GM18498 (cell line): ENCODE measurements around the gene PKP2.
"Not testable (repeated sequence)": the region's sequence is repeated elsewhere in the genome, so short reads cannot be mapped to it uniquely, and the experiment has no call there.

Experiments used
- ATAC-seq: cut with Tn5 transposase; IDR thresholded peaks from one replicate; pipeline ENCODE4 v1.9.1; 2021; ENCODE audit warnings: mild to moderate bottlenecking, moderate library complexity; ENCODE audit not compliant: unreplicated experiment

Gene PKP2

DNA sequence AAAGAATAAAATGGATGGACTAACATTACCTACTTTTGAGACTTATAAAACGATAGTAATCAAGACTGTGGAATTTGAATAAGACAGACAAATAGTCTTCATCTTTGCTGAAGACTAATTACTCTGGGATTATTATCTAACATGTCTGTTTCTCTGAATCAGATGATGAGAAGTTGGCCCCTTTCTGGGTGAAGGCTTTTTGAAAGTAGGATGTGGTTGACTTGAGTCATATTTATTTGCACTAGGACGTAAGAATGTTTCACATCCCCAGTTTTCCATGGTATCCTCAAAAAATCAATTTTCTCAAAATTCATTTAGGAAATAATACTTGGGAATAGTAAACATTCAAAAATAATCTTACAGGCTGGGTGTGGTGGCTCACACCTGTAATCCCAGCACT lies 31.8 kb downstream of the PKP2 start:
- ATAC-seq = no peak

DNA sequence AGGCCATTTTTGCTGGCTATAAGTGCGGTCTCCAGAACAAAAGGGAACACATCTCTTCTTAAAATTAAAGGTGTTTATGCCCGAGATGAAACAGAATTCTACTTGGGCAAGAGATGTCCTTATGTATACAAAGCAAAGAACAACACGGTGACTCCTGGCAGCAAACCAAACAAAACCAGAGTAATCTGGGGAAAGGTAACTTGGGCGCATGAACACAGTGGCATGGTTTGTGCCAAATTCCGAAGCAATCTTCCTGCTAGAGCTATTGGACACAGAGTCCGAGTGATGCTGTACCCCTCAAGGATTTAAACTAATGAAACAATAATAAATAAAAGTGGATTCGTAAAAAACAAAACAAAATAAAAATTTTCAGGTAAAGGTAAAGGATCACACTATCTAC lies 33.4 kb downstream of the PKP2 start:
- no peak for ATAC-seq

DNA sequence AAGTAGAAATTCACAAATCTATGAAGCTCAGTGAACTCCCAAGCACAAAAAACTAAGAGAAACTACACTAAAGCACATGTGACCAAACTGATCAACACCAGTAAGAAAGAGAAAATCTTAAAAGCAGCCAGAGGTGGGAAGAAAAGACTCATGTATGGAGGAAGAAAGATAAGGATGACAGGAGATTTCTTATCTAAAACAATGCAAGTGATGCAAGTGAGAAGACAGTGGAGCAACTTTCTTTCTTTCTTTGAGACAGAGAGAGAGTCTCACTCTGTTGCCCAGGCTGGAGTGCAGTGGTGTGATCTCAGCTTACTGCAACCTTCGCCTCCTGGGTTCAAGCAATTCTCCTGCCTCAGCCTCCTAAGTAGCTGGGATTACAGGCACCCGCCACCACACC lies 34.9 kb downstream of the PKP2 start:
- ATAC-seq = not testable (repeated sequence)

DNA sequence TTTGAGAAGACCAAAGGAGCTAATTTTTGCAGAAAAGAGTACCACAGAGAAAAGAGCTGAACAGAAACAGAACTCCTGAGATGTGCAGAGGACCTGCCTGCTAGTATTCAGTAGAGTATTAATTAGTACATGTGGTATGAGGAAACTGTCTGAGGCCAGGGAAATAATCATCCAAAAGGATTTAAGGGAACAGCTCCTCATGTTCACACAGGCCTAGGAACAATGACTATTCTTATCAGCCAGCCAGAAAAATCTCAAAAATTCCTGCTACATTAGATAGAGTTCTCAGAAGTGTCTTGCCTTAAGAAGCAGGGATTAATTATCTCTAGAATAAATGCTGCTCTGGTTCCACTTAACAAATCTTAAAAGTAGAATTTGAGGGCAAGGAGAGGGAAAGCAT lies 36.4 kb downstream of the PKP2 start:
- no peak for ATAC-seq

DNA sequence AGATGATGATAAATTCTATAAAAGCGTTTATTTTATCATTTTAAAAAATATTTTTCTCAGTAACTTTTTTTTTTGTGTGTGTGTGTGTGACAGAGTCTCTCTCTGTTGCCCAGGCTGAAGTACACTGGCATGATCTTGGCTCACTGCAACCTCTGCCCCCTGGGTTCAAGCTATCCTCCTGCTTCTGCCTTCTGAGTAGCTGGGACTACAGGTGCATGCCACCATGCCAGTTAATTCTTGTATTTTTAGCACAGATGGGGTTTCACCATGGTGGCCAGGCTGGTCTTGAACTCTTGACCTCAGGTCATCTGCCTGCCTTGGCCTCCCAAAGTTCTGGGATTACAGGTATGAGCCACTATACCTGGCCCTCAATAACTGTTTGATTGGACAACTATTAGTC lies 37.2 kb downstream of the PKP2 start:
- no peak for ATAC-seq

DNA sequence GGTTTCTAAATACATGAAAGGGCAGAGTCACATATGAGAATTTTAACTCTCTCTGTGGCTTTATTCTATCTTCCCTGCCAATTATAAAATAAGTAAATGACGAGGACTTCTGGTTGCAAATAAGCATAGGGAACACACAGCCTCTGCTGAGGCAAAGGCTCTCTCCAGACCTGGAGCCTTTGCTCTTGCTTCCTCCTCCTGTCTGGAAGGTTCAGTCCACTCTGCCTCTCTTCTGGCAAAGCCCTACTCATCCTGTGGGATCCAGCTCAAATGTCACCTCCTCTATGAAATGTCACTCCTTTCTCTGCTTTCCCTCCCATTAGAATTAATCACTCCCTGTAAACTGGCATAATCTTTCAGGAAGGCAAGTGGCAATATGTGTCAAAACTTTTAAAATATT lies 41.9 kb downstream of the PKP2 start:
- no peak for ATAC-seq

DNA sequence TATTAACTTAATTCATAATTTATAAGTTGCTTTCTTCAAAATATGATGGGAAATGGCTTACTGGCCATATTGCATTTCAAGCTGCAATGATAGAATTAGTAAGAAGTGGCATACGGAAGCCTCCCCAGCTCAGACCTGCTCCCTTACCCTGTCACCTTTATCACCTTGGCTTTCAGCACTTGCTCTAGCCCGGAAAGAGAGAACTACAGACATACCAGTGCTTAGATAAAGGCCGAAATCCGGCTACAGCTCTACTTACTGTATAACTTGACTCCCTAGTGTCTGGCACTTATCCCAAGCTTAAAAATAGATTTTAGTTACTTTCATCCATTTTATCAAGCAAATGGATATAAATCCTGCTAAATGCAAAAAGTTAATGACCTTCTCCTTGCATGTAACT lies 42.5 kb downstream of the PKP2 start:
- no peak for ATAC-seq

DNA sequence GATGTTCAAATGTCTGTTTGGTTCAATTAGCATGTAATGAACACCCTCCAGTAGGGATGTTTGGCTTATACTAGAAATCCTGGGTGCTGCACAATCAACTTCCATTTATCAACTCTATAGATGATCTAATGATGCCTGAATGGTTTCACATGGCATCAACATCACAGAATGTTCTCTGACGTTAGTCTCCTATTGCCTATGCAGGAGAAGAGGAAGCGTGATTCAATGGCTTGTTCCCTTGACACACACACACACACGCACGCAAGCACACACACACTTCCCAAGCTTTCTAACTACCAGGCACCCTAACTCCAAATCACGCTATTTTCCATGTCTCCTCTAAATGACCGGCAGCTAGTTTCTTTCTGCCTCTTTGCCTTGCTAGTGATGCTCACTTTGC lies 49.3 kb downstream of the PKP2 start:
- ATAC-seq = no peak

DNA sequence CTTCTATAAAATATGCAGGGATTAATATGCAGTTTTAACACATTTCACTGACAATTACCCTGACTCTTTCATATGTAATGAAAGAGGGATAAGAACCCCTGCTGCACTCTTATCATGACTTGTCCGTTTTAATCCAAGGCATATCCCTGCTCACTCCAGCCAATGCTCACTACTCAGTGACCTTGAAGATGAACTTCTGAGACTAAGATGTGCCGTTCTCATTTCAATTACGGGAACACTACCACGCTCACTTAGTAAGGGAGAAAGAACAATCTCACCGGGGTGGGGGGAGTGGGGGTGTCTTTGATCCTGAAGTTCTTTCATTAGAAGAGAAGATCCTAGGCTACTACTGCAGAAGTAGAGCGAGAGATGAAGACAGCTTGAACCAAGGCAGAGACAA lies 50.5 kb downstream of the PKP2 start:
- ATAC-seq = no peak

DNA sequence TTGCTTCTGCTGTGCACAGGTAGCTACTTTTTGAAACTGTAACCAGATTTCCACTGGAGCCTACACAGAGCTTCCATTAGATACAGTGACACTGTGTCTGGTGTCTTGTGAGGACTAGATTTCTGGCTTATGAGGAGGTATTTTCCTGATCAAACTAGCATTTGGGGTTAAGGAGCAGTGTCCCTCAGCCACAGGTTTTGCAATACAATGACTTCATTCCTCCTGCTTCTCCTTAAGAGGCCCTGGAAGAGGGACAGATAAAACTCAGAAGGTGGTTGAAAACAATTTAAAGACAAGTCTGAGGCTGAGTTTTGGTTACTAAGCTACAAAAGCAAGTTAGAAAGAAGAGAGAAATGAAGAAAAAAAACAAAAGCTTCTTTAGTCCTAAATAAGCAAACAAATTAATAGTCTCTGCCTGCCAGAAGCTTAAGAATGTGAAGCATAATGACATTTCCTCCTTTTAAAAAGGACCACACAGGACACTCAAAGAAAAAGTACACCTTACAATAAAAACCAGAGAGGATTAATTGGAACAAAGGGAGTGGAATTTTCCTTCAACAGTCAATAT lies 53.0 kb downstream of the PKP2 start:
- no peak for ATAC-seq

DNA sequence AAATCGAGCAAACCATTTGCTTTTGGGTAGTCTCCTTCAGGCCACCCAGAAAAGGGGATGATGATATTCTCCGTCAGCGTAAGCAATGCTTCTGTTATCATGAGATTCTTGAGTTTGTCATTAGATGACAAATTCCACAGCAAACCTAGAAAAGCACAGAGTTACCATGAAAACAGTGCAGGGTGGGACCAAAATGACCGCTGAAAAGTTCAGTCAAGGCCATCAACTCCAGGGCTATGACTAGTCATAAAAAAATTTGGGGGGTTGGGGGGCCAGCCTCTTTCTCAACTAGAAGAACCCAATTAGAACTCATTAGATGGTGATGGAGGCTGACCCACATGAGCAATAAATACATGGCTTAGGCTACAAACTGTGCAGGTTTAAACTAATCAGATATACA lies 55.5 kb downstream of the PKP2 start:
- ATAC-seq = no peak

DNA sequence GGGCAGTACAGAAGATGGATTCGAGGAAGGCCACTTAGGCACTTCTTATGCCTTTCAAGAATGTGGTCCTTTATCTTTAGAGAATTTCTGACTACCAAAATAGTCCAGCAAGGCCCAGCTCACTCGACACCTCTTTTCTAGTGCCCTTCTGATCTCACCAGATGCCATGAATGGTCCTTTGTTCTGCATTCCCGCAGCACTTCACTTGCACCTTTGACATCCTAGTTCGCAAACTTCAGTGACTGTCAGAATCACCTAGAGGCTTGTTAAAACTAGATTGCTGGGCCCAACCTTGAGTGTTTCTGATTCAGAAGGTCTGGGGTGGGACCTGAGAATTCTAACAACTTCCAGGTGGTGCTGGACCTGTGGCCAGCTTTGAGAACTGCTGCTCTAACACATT lies 56.7 kb downstream of the PKP2 start:
- ATAC-seq = no peak

DNA sequence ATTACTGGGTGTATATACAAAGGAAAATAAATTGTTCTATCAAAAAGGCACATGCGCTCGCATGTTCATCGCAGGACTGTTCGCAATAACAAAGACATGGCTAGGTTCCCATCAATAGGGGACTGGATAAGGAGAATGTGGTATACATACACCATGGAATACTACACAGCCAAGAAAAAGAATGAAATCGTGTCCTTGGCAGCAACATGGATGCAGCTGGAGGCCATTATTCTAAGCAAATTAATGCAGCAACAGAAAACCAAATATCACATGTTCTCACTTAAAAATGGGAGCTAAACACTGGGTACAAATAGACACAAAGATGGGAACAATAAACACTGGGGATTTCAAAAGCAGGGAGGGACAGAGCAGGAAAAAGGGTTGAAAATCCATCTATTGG lies 58.6 kb downstream of the PKP2 start:
- no peak for ATAC-seq

DNA sequence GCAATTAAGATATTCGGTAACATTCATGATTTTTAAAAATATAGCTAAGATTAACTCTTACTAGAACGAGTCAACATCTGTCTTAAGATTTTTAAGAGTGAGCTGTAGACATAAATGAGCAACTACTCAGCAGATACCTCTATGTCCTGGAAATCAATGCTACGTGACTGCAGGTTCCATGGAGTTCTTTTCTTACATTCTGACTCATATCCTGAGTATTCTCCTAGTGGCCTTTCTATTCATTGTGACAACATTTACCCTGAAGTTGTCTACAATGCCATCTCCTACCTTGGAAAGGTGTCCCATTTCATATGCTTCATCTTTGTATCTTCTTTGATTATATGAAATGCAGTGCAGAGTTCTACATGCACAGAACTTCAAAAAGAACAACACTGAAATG lies 59.9 kb downstream of the PKP2 start:
- no peak for ATAC-seq

DNA sequence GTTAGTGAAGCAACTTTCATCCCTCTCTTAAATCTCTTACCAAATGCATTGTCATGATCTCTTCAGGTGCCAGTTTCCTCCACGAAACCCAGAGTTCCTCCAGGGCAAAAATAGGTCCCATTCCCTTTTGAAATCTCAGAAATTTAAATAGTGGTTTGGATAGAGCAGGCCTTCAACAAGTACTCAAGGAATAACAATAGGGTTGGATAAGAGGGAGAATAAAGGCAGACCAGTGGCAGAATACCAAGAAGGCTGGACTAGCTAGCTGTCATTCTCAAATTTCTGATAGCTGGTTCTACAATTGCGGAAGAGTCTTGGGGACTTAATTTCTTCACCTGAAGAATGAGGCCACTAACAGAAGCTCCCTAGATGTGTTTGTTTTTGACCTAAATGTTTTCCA lies 62.5 kb downstream of the PKP2 start:
- ATAC-seq = no peak

DNA sequence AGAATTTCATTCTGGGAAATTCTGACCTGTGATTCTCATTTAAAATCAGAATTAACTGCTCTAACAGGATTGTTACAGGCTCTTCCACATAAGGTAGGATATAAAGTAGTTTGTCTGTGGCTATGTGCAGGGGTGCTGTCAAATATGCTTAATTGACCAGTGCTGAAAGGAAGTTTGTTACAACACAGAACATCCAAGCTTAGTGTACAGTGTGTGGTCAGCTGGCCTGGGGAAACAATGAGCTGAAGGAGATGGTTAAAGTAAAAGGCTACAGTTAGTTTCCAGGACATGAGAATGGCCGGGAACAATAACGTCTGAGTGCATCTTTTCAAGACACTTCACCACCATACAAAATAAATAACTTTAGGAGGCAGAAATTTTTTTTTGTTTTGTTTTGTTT lies 68.0 kb downstream of the PKP2 start:
- ATAC-seq = no peak

DNA sequence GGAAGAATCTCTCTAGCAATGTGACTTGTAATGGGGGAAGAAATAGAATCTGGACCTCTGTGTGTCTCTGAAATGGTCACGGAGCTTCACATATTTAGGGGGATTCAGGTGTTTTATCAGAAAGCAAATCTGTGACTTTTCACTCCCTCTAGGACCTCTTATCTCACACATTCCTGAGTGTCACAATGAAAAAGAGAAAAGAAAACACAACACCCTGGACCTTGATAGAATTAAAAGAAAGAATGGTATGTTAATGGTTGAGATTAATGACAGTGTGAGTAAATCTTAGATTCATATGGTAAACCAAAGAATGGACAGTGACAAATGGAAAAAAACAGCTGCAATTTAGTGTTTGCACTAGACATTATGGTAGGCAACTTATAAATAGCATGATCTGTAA lies 68.5 kb downstream of the PKP2 start:
- ATAC-seq = no peak

DNA sequence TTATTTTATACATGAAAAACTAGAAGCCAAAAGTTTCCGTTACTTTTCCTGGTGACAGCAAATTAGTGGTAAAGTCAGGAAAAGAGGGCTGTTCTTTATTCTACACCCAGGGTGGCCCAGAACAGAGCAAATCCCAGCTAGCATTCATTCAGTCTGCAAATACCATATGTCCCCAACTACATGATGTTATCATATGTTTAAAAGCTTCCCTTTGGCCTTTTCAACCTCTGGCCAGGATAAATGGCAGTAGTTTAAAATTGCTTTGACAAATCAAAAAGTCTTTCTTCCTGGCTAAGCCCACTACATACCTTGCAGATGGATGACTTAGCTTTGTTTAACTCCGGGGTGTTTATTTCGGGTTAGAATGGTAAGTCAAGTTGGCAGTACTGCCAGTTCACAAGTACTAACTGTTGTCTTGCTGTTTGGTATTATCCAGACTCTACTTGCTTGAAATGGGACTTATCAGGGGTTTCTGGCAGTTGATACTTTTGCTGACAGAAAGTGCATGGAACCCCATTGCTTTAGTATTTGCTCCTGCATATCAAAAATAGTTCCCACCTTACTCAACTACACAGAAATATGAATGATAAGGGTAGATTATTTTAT lies 69.7 kb downstream of the PKP2 start:
- no peak for ATAC-seq

DNA sequence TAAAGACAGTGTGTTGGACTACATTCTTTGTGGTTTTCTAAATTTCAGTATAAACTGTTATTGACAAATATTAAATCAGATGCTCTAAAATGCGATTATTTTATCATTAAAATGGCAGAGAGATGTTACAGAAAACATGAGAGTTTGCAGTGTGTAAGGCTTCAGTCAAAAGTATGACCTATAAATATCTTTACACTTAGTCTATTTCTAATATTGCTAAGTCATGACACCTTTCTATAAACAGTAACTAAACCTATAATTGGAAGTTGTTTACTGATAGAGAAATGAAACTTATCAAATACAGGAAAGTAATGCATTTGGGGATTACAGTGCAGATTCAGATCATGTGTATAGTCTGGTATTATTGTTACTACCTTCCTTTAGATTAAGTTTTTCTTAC lies 72.0 kb downstream of the PKP2 start:
- ATAC-seq = no peak

DNA sequence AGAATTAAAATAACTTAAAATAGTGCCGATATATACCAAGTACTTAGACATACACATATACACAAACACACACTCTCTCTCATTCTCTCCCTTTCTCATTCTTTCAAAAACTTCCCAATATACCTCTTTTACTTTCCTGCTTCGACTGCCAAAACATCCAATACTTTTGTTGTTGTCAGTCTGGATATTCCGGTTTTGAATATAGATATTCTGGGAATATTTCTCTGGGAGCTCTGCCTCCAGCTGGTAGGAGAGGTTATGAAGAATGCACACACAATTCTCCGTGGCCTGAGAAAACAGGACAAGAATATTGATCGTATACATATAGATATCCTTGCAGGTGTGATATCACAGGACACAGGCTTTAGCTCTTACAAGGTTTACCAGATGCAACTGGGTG lies 74.2 kb downstream of the PKP2 start:
- ATAC-seq = no peak

DNA sequence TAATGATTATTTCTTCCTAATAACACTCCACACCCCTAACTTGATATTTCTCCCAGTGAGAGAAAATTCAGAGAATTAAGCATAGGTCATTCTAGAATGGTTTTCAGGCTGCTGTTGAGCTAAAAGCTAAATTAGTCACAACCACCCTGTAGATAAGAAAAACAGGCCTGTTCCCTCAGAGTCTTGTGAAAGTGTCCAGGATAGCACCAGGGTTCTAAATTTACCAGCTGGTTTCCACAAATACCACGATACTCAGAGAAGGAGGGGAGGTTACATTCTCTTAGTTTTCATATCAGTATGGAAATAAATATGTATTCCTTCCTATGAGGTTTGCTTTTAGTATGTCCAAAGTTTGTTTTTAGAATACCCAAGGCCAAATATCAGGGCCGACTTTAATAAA lies 74.9 kb downstream of the PKP2 start:
- no peak for ATAC-seq

DNA sequence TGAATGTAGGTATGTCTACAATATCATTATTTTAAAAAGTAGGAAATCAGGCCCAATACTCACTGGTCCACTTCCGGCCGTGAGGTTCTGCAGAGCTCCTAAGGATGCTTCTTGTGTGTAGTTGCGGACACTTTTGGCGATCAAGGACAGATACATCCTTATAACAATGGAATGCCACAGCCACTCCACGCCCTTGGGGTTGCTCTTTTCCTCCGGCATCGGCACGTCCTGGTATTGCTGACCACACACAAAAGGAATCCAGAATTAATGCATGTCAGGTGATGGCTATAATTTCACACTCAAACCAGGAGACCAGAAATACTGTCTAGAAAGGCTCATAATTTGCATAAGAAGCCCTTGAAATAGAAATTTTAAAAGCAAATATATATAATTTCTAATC lies 75.3 kb downstream of the PKP2 start:
- no peak for ATAC-seq

DNA sequence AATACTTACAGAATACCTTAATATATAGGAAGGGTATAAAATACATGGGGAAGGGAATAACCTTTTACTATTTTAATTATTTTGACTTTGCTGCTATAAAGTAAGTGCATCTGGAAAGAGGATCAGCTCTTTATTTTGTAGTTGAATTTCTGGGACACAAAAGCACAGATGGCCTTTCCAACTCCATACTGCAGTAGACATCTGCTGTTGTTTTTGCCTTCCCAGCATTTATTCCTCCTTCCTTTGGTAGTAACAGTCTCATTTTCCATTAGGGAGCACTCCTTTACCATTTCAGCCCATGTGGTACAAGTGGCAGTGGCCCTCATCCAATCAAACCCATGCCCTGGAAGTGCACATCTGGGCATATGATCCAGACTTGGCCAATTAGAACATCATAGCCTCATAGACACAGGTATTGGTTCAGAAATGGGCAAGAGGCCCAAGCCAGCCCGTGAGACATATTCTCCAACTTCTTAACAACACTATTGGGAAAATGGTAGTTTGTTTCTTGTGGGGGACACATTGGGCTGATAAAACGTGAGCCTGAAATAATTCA lies 76.1 kb downstream of the PKP2 start:
- no peak for ATAC-seq
